ENCODE results near the gene SLAIN1.
A peak's percentile ranks its signal among the peaks of the same experiment; 100 is the strongest.

Gene SLAIN1

DNA sequence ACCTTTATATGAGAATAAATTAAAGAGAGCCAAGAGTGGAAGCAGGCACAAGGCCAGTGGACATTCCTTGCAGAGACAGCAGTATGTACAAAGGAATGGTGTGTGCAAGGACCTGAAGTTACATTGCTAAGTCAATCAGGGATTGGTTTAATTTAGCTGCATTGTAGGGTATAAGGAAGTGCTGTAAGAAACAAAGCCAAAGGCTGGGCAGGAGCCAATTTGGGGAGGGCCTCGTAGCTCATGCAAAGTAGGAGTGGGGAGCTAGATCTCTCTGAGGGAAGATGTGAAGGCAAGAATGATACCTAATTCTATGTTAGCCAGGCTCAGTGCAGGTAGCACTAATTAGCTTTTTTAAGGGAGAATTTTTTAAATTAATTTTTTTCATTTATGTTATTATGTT is 76.7 kb downstream of the SLAIN1 start:
- DNase-seq (ENCODE audit: low read depth) = no peak

DNA sequence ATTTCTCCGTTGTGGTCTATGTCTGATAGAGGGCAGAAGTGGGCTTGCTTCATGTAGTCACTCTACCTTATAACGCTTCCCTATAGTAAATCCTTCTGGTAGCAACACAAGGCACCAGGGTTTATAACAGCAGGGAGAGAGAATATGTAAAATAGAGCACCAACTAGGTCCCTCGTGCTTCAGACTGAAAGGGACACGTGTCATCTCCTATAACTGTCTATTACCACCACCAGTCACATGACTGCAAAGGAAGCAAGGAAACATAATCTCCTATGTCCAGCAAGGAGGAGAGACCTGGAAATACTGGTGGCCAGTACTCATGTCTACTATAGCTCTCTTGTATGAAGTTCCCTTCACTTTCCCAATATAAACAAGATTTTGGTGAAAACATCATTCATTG is 79.2 kb downstream of the SLAIN1 start:
- no peak overlapping the region for H3K4me3 ChIP-seq (ENCODE audit: low read depth, low read length)
- TF ChIP-seq, protein P1, sequence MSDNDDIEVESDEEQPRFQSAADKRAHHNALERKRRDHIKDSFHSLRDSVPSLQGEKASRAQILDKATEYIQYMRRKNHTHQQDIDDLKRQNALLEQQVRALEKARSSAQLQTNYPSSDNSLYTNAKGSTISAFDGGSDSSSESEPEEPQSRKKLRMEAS (IDR thresholded peaks at IDR 0.05; ENCODE audit: low read depth, low read length) = peak; percentile 36; the same call in 1 of the 2 replicates
- TF ChIP-seq POLR2A (IDR thresholded peaks at IDR 0.05; ENCODE audit: extremely low read depth, insufficient read length) = no peak
- DNase-seq (ENCODE audit: low read depth) = no peak

More for the DNA sequence above, 76.7 kb downstream of the SLAIN1 start:
- no peak overlapping the region for H3K4me3 ChIP-seq (ENCODE audit: low read depth, low read length)
- TF ChIP-seq, protein P2, sequence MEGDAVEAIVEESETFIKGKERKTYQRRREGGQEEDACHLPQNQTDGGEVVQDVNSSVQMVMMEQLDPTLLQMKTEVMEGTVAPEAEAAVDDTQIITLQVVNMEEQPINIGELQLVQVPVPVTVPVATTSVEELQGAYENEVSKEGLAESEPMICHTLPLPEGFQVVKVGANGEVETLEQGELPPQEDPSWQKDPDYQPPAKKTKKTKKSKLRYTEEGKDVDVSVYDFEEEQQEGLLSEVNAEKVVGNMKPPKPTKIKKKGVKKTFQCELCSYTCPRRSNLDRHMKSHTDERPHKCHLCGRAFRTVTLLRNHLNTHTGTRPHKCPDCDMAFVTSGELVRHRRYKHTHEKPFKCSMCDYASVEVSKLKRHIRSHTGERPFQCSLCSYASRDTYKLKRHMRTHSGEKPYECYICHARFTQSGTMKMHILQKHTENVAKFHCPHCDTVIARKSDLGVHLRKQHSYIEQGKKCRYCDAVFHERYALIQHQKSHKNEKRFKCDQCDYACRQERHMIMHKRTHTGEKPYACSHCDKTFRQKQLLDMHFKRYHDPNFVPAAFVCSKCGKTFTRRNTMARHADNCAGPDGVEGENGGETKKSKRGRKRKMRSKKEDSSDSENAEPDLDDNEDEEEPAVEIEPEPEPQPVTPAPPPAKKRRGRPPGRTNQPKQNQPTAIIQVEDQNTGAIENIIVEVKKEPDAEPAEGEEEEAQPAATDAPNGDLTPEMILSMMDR (IDR thresholded peaks at IDR 0.05; ENCODE audit: low read depth, low read length) = no peak
- TF ChIP-seq, protein P1 (IDR thresholded peaks at IDR 0.05; ENCODE audit: low read depth, low read length) = no peak
- TF ChIP-seq POLR2A (IDR thresholded peaks at IDR 0.05; ENCODE audit: extremely low read depth, insufficient read length) (no peak), MYC (IDR thresholded peaks at IDR 0.05; ENCODE audit: low read depth, low read length) (no peak)

DNA sequence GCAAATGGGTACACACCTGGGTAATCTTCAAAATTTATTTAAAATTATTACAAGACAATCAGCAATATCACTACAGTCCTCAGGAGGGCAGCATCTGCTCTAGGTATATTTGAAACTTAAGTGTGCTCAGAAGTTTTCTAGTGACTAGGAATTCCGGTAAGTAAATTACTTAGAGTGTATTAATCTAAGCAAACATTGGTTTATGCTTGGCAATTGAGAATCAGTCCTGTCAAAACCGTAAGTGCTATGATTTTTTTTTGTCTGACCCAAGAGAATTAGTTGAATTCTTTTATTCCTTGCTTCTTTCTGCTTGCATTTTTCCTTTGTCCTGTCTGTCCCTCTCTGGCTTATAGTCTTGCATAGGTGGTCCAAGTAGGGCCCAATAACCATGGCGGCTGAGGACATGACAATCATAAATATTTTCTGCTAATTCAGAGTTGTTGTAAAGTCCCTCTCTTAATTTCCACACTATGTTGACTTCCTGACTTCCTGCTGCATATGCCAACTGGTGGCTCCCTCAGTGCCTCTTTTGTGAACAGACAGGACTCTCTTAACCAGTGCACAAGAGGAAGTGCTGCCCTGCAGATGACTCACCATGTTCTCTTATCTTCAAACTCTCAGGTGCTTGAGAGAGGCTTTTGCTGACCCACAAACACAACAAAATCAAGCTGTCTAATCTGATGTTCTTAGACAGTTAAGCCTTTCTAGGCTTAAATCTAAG is 82.2 kb downstream of the SLAIN1 start:
- TF ChIP-seq, protein P2 (IDR thresholded peaks at IDR 0.05; ENCODE audit: low read depth, low read length) = peak; percentile 52
- TF ChIP-seq POLR2A (IDR thresholded peaks at IDR 0.05; ENCODE audit: extremely low read depth, insufficient read length) (peak; percentile 14), MYC (IDR thresholded peaks at IDR 0.05; ENCODE audit: low read depth, low read length) (peak; percentile 77)
- TF ChIP-seq, protein P1 (IDR thresholded peaks at IDR 0.05; ENCODE audit: low read depth, low read length) = peak; percentile 64
- H3K4me3 ChIP-seq (ENCODE audit: low read depth, low read length) = peak overlapping the region; percentile 44
- DNase-seq (ENCODE audit: low read depth) = peak; percentile 92

DNA sequence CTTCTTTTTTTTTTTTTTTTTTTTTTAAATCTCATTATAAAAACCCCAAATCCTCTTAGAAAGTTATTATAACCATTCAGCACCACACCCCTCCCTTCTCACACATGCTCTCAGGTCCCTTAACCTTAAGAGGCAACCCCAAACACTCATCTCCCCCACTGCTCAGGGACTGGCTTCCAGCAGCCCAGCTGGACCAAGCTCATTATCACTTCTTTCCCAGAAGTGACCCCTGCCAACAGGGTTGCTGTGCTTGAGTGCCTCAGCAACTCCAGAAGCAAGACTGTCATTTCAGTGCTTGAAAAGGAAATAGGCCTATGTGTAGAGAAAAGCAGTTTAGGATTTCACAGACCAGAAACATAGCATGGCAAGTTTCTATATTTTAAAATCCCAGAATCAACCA is 84.3 kb downstream of the SLAIN1 start:
- DNase-seq (ENCODE audit: low read depth) = no peak
- TF ChIP-seq POLR2A (IDR thresholded peaks at IDR 0.05; ENCODE audit: extremely low read depth, insufficient read length) (no peak), MYC (IDR thresholded peaks at IDR 0.05; ENCODE audit: low read depth, low read length) (no peak)
- TF ChIP-seq, protein P1 (IDR thresholded peaks at IDR 0.05; ENCODE audit: low read depth, low read length) = no peak
- TF ChIP-seq, protein P2 (IDR thresholded peaks at IDR 0.05; ENCODE audit: low read depth, low read length) = no peak
- H3K4me3 ChIP-seq (ENCODE audit: low read depth, low read length) = no peak overlapping the region

DNA sequence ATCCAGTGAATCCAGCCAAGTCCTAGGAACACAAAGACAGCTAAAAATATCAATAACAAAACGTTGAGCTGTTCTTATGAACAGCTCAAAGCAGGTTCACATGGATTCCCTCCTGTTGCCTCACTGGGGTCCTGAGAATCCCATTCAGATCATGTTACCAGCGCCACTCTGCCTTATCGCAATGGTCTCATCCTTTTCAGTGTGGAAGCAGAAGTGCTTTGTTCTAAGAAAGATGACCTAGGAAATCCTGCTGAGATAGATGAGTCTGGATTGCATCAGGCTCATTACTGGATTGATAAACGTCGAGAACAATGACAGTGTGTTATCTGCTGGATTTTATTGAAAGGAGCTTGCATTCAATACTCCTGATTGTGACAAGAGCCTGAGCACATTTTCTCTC is 87.0 kb downstream of the SLAIN1 start:
- DNase-seq (ENCODE audit: low read depth) = no peak
- no peak overlapping the region for H3K4me3 ChIP-seq (ENCODE audit: low read depth, low read length)
- no peak for TF ChIP-seq MYC (IDR thresholded peaks at IDR 0.05; ENCODE audit: low read depth, low read length)
- TF ChIP-seq, protein P1 (IDR thresholded peaks at IDR 0.05; ENCODE audit: low read depth, low read length) = no peak
- TF ChIP-seq, protein P2 (IDR thresholded peaks at IDR 0.05; ENCODE audit: low read depth, low read length) = no peak
- TF ChIP-seq POLR2A (IDR thresholded peaks at IDR 0.05; ENCODE audit: extremely low read depth, insufficient read length) = no peak

DNA sequence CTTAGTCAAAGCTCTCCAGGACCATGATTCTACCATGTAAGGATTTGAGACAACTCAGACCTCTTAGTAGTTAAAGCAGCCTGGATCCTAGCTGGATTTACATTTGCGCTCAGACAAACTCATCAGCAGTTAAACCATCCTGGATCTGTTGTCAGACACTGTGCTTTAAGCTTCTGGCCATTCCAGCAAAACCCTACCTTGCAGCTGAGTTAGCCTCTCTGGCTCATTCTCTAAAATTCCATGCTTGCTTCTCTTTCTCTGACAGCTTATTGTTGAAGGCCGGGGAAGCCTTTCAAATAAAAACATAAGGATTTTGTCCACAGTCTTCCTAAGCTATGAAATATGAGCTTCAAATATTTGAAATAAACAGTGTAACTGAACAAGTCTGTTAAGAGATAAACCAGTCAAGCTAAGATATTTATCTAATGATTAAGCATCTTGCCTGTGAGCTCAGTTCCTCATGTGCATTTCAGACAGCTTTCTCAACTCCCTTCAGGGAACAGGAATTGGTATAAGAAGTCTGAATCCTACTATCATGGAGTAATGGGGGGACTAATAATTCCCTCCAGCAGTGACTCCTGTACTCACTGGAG is 89.3 kb downstream of the SLAIN1 start:
- DNase-seq (ENCODE audit: low read depth) = no peak
- no peak for TF ChIP-seq MYC (IDR thresholded peaks at IDR 0.05; ENCODE audit: low read depth, low read length)
- TF ChIP-seq, protein P2 (IDR thresholded peaks at IDR 0.05; ENCODE audit: low read depth, low read length) = no peak
- TF ChIP-seq, protein P1 (IDR thresholded peaks at IDR 0.05; ENCODE audit: low read depth, low read length) = no peak
- no peak overlapping the region for H3K4me3 ChIP-seq (ENCODE audit: low read depth, low read length)

Data from NB4 (cell line).